Posterior vena cava (tissue), 2 donors: Measurements from ENCODE around the gene SNN. TPM values are rescaled to one million over a fixed set of nuclear protein-coding genes. Genes with fewer than 3 reads are reported as not detected.

Experiments used
- DNase-seq: peaks from one replicate; pipeline ENCODE4 v3.0.0-alpha.2; 2020; ENCODE audit warnings: low spot score
- intact Hi-C, 2 donors: fragments of 100-400 bp; cut with DNase I; formaldehyde crosslinking; loops; one replicate each; pipeline versions ENCODE4 v1.14.1 to v1.14.2; 2022 to 2023
- total RNA-seq, 2 donors: library from RNA; stranded (reverse); fragmentation: NEBNext Ultra II Directional; extraction: Animal tissue kit (Norgen Biotek cat#: 25700); gene quantifications; one replicate each; pipeline ENCODE4 v1.2.1, GENCODE V29; 2021
- donor health status: DM: yes; HTN: yes; CAD: no.
- donor health status: DM: yes; HTN: yes; CAD: no.

The SNN gene
- total RNA-seq, 2 donors from 2014 or later, result 17.9 to 19.7 TPM

DNA sequence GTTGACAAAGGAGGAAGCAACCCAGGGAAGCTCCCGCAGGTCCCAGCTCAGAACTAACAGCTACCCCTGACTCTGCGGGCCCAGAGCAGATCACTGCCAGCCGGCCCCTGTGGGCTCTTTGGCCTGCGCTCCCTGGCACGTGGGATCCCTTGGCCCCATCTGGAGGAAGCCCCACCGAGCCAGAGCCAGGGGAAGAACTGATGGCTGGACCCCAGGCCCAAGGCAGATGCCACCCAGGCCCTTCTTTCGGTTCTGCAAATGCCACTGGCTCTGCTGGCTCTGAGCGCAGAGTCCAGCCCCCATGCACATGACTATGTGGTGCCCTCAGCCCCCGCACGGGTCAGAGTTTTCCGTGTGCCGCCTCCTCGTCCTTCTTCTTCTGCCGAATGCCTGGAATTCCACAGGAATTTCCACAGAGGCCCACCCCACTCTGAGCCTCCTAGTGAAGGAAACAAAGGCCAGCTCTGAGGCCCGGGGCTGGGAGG is 35.8 kb upstream of the SNN start:
- intact Hi-C loops, result no loop called here
- DNase-seq, result peak; percentile 94

DNA sequence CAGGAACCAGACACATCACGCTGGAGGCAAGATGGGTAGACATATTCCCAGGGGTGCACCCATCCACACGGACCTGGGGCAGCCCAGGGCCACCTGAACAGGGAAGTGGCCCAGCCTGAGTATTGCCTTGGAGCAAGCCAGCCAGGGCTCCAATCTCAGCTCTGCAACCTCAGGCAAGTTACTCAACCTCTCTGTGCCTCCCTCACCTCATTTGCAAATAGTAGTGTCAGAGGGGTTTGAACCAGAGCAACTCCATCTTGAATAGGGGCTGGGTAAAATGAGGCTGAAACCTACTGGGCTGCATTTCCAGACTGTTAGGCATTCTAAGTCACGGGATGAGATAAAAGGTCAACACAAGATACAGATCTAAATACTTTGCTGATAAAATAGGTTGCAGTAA is 35.1 kb upstream of the SNN start:
- intact Hi-C loops, result no loop called here

DNA sequence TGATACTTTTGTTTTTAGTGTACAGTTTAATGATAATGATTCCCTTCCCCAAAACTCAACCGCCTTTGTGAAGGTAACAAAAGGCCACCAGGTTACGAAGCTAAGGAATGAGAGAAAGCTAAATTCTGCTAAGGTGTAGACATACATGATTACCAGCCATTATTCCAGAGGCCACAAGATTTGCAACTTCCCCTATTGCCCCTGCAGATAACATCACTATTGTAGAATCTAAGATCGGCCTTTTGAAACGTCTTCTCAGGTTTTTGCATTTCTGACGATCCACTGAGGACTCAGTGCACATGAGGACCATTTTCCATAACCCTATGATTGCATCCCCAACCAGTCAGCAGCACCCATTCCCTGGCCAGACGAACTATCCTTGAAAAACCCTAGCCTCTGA is 33.9 kb upstream of the SNN start:
- DNase-seq, result no peak
- intact Hi-C loops, result no loop called here

More for the DNA sequence above, 35.1 kb upstream of the SNN start:
- DNase-seq, result no peak

DNA sequence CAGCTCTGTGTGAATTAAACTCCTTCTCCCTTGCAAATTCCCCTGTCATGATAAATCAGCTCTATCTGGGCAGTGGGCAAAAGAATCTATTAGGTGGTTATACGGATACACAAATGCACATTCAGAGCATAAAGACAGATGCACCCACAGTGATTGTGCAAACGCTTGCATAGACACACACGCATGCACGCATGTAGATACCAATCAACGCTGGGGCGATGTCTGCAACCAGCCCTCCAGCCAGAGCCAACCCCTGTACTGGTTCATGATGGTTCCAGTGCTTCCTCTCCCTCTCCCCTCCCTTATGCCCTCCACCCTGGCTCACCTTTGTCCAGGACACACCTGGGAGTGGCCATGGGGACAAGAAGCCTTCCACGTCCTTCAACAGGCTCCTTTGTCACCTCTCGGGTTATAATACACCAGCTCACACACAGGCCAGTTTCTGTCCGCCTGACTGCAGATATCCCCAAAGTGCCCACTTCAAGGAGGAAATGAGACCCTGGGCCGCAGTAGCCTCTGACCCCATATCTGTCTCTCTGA is 33.1 kb upstream of the SNN start:
- intact Hi-C loops, result no loop called here

DNA sequence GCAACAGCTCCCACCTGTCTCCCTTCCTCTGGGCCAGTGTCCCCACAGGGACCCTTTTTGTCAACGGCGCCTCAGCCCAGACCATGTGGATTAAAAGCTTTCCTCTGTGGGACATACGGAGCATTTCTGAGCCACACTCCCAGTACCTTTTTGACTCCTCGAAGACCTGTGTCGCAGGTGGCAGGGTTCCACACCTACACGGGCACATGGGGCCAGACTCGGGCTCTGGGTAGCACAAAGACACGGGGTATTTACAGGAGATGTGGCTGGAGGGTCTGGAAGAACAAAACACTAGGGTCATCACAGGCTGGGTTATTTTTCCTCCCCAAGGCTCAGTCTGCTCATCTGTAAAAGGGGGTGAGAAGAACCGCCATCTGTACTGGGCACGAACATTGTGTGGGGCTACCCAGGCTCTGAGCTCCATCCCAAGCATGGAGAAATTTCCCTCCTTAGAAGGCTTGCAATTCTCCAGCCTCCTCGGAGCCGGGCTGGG is 32.5 kb upstream of the SNN start:
- intact Hi-C loops, result no loop called here
- DNase-seq, result no peak

More for the DNA sequence above, 33.1 kb upstream of the SNN start:
- no peak for DNase-seq

DNA sequence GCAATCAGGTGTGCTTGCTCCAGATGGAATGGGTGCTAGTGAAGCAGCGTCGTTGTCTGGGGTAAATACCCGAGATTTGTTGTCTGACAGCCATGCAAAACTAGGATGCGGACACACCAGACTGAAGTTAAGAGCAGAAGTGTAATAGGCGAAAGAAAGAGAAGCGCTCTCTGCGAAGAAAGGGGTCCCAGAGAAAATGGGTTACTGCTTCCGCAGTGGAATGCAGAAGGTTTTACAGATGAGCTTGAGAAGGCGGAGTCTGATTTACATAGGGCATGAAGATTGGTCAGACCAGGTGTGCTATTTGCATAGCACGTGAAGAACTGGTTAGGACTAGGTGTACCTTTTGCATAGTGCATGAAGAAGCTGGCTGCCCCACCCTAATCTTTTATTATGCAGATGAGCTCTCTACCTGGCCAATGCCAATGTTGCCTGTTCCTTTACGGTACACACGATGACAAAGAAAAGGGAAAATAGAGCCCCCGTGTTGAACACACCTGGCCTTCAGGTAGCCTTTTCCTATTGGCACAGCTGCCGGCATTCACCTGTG is 32.0 kb upstream of the SNN start:
- intact Hi-C loops, result no loop called here
- DNase-seq, result no peak

DNA sequence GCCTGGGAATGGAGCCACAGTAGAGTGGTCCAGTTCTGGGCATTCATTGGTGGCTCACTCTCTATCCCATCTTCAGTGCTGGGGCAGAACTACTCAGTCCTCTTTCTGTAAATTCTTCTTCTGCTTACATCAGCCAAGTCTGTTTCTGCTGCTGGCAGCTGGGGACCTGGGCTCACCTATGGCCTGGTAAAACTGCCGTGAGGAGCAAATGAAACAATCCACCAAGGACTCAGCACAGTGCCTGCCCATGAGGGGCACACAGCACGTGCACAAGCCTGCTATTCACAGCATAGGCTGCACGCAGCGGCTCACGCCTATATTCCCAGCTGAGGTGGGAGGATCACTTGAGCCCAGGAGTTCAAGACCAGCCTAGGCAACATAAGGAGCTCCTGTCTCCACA is 30.9 kb upstream of the SNN start:
- intact Hi-C loops, result no loop called here
- DNase-seq, result no peak

DNA sequence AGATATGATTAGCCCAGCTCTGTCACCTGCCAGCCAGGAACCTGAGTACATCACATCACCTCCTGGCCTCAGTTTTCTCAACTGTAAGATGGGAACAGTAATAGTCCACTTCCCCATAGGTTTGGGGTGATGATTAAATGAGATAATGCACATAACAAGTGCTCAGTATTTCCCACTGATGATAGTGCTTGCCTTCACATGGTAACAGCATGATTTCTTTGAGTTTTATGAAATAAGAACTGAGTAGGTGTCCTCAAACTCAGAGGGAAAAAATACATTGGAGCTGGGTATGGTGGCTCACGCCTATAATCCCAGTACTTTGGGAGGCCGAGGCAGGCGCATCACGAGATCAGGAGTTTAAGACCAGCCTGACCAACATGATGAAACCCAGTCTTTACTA is 30.1 kb upstream of the SNN start:
- intact Hi-C loops, result no loop called here
- no peak for DNase-seq

DNA sequence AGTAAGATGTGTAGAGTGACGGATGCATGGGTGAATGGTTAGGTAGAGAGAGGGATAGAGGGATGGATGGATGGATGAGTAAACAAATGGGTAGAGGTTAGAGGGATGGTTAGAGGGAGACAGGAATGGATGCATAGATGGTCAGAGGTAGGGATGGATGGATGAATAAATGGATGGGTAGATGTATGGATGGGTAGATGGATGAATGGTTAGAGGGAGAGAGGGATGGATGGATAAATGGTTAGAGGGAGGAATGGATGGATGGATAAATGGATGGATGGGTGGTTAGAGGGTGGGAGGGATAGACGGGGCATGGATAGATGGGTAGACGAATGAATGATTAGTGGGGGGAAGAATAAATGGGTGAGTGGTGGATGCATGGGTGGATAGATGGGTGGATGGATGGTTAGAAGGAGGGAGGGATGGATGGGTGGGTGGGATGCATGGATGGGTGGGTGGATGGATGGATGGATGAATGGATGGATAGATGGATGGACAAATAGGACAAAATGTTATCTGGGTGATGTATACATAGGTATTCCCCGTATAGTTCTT is 29.2 kb upstream of the SNN start:
- intact Hi-C loops, result no loop called here
- DNase-seq, result no peak

DNA sequence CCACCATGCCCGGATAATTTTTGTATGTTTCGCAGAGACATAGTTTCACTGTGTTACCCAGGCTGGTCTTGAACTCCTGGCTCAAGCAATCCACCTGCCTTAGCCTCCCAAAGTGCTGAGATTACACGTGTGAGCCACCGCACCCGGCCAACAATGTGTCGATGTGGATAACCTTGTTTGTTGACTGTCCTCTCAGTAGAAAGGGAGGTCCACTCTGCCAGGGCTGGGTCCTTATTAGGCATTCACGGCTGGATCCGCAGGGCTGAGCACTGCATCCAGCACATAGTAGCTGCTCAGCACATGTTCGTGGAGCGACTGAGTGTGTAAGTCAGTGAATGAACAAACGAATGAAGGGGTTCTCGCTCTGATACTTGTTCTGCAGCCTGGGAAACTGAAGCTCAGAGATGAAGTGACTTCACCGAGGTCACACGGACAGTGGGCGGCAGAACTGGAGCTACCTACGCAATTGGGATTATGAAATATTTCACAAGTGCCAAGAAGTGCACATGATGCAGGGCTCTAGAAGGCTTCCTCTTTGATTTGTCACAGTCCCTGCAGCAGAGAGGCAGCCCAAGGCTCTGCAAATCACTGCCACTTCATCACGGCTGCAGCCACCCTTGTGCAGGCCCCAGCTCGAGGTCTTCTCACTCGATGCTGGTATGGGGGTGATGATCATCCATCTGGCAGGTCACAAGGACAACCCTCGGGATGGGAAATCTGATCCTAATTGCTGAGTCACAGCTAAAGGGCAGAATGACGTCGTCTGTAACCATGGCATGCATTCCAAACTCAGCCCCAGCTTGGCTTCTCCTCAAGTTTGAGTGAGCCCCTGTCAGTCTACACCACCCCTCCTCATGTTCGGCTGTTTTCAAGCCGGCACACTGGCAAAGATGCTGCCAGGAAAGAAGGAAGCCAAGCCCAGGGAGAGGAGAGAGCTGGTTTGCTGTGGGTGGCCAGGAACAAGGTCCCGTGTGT is 28.0 kb upstream of the SNN start:
- intact Hi-C loops, result loop anchor here (5.0 kb wide), 3 partner anchors 108 to 243 kb away; no protein-coding TSS in a partner anchor
- peak; percentile 92 for DNase-seq

DNA sequence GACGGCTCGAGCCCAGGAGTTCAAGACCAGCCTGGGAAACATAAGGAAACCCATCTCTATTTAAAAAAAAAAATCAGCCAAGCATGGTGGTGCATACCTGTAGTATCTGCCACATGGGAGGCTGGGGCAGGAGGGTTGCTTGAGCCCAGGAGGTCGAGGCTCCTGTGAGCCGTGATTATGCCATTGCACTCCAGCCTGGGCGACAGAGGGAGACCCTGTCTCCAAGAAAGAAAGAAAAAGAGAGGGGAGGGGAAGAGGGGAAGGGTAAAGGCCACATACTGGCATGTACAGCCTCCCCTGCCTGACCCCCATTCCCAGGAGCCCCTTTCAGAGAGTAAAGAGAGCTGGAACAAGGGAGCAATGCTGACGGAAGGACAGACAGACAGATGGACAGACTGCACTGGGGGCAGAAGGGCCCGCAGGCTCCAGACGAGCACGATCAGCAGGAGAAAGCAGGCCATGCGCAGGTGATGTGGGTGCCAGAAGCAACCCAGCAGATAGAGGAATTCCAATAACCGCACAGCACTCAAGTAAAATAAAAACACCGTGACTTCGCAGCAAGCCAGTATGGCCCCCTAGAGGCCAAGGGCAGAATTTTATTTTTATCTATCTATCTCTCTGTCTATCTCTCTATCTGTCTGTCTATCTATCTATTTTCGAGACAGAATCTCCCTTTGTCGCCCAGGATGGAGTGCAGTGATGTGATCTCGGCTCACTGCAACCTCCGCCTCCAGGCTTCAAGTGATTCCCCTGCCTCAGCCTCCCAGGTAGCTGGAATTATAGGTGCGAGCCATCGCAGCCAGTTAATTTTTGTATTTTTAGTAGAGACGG is 27.1 kb upstream of the SNN start:
- peak; percentile 81 for DNase-seq
- intact Hi-C loops, result loop anchor here (5.0 kb wide), 3 partner anchors 109 to 244 kb away; no protein-coding TSS in a partner anchor

DNA sequence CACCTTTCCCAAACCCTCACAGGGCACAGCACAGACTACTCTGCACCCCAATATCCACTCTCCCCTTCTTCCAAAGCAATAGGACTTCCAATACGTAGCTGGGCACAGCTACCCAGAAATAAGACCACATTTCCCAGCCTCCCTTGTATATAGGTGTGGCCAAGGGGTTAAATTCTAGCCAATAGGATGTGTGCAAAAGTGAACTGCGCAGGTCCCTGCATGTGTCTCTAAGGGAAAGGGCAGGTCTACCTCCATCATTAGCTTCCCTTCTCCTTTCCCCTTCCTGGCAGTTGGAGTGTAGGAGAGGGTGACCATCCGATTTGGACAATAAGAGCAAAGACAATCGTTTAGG is 25.5 kb upstream of the SNN start:
- no peak for DNase-seq
- intact Hi-C loops, result loop anchor here (5.0 kb wide), 3 partner anchors 110 to 245 kb away; no protein-coding TSS in a partner anchor

DNA sequence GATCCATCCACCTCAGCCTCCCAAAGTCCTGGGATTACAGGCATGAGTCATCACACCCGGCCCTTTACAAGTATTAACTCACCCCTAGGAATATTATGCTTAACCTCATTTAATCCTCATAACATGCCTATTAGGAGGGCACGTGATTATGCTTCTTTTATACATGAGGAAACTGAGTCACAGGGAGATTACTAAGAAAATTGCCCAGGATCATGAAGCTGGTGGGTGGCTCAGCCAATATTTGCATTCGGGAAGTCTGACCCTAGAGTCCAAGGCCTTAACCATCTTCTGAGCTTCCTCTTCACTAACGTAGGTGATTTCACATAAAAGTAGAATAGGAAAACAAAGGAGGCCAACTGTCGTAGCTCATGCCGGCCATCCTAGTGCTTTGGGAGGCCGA is 19.0 kb upstream of the SNN start:
- intact Hi-C loops, result no loop called here
- DNase-seq, result no peak

DNA sequence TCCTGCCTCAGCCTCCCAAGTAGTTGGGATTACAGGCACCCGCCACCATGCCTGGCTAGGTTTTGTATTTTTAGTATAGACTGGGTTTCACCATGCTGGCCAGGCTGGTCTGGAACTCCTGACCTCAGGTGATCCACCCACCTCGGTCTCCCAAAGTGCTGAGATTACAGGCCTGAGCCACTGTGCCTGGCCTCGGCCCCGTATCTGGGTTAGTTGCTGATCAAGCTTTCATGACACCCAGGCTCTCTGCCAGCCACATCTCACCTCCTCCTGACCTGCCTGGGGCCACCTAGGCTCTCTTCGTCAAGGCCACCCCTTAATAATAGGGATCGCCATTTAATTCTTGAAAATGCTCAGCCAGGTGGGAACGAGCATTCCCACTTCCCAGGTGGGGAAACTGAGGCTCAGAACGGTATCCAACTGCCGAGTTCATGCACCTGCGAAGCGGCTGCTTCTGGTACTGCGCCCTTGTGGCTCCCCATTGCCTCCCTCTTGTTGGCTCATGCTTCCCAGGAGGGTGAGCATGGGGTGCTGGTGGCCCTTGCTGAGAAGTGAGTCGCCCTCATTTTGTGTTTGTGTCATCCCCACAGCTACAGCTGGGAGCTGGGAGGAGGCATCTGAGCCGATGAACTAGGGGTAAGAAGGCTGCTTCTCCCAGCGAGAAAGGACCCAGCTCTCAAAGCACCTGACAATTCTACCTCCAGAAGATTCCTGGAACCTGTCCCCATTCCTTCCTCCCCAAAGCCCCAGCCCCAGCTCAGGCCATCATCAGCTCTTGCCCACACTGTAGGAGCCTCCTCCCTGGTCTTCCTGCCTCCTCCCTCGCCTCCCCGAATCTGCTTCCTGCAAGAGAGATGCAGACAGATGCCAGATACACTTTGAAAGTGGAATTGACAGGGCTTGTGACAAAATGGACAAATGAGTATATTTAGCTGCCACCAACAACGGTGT is 17.3 kb upstream of the SNN start:
- DNase-seq, result no peak
- intact Hi-C loops, result no loop called here

DNA sequence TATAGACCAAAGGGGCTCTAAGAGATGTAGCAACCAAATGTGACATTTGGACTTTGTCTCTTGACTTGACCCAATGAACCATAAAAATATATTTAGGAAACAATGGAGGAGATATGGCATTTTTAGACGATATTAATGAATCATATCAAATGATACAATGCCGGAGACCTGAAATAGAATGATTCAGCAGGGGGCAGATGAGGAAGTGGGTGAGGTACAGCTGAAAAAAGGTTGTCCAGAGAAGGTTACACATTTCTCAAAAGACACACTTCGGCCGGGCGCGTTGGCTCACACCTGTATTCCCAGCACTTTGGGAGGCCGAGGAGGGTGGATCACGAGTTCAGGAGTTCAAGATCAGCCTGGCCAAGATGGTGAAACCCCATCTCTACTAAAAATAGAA is 16.5 kb upstream of the SNN start:
- DNase-seq, result no peak
- intact Hi-C loops, result no loop called here

DNA sequence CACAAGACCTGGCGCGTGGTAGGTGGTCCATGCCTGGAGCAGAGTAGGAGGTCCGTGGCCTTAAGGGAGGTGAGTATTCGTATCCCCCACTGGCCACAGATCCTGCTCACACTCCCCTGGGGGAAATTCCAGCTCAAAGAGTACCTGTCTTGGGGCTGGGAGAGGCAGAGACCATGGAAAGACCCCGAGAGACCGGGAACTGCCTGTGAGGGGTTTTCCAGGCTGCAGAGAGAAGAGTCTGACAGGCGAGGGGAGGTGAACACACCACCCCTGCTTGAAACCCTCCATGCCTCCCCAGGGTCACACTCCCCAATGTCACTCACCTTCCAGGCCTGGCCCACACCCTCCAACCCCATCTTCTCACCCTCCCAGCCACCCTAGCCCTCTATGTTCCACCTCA is 12.6 kb upstream of the SNN start:
- intact Hi-C loops, result no loop called here
- DNase-seq, result no peak

DNA sequence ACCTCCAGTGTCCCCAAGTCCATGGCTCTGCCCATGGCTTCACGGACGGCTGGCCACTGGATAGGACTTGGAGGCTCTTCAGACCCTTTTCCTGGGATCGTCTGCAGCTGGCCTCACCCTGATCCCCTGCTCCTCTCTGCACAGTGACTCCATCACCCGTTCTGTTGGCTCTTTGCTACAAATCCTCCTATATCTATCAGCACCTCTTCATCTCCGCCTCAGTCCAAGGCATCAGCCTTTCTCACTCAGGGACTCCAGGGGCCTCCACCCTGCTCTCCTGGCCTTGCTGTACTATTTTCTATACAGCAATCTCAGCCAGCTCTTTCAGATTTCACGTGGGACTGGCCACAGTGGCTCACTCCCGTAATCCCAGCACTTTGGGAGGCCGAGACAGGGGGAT is 10.7 kb upstream of the SNN start:
- no peak for DNase-seq

More for the DNA sequence above, 10.7 kb upstream of the SNN start:
- intact Hi-C loops, result no loop called here
